ENCODE data around the gene C12orf60.

Gene C12orf60

GRCh38 chr12:14769969-14770495 is 33.4 kb upstream of the C12orf60 start:
- Histone ChIP-seq H3K27me3 (ENCODE audit: control insufficient read depth in 2 of 2, insufficient read depth in 2 of 2, low read length in 2 of 2) (no peaks in the 10 kb centered on the region), H3K4me1 (ENCODE audit: control insufficient read depth in 2 of 2, insufficient read depth in 2 of 2, low read length in 2 of 2) (peaks cover 7 to 9% of the 10 kb centered on the region in 2 donors), H3K9me3 (ENCODE audit: control insufficient read depth in 2 of 2, low read length in 2 of 2) (no peaks in the 10 kb centered on the region), H3K36me3 (ENCODE audit: control insufficient read depth in 2 of 2, insufficient read depth in 2 of 2, low read length in 2 of 2) (no peaks in the 10 kb centered on the region), H3K9ac (ENCODE audit: low read depth in 1 of 2, low read length in 2 of 2) (peak overlapping the region; percentile 98 to 100), H3K4me3 (ENCODE audit: low read length in 2 of 2) (peak overlapping the region; percentile 98 to 99), H3K27ac (ENCODE audit: low read depth in 2 of 2, low read length in 2 of 2) (peak overlapping the region; percentile 97 to 99)

DNA sequence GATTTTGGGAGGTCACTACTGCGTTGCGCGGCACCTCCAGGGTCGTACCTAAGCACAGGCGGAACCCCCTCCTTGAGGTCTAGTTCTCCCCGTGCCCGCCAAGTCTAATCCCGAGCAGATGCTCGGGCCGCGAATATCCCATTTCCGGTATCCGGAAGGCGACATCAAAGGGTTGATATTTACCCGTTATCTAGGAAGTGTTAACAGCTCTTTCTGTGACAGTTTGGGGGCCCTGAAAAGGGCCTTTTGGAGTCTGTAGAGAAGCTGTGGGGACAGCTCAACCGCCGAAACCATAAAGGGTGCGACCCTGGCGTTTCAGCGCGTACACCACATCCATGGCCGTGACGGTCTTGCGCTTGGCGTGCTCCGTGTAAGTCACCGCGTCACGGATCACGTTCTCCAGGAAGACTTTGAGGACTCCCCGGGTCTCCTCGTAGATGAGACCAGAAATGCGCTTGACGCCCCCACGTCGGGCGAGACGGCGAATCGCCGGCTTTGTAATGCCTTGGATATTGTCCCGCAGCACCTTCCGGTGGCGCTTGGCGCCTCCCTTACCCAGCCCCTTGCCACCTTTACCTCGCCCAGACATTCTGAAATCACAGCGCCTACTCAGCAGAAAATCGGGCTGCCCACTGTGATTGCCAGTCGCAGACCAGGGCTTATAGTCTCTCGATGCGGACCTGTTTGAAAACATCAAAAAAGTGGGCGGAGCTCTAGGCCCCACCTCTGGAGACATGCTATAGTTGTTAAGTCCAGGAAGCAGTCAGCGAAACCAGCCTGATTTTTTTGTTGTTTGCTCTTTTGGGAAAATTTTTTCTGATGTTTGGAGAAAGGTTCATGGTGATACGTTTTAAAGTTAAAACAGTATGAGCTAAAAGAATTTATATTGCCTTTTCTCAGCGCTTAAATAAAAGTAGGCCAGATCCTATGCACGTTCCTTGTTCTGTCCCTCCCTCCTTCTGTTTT is 32.7 kb upstream of the C12orf60 start:
- Histone ChIP-seq H3K9ac (ENCODE audit: low read depth in 1 of 2, low read length in 2 of 2) (peak overlapping the region; percentile 98 to 100), H3K27ac (ENCODE audit: low read depth in 2 of 2, low read length in 2 of 2) (peak overlapping the region; percentile 97 to 99), H3K36me3 (ENCODE audit: control insufficient read depth in 2 of 2, insufficient read depth in 2 of 2, low read length in 2 of 2) (no peaks in the 10 kb centered on the region), H3K27me3 (ENCODE audit: control insufficient read depth in 2 of 2, insufficient read depth in 2 of 2, low read length in 2 of 2) (no peaks in the 10 kb centered on the region), H3K4me1 (ENCODE audit: control insufficient read depth in 2 of 2, insufficient read depth in 2 of 2, low read length in 2 of 2) (peaks cover 9 to 13% of the 10 kb centered on the region in 2 donors), H3K4me3 (ENCODE audit: low read length in 2 of 2) (peak overlapping the region; percentile 98 to 99), H3K9me3 (ENCODE audit: control insufficient read depth in 2 of 2, low read length in 2 of 2) (no peaks in the 10 kb centered on the region)

DNA sequence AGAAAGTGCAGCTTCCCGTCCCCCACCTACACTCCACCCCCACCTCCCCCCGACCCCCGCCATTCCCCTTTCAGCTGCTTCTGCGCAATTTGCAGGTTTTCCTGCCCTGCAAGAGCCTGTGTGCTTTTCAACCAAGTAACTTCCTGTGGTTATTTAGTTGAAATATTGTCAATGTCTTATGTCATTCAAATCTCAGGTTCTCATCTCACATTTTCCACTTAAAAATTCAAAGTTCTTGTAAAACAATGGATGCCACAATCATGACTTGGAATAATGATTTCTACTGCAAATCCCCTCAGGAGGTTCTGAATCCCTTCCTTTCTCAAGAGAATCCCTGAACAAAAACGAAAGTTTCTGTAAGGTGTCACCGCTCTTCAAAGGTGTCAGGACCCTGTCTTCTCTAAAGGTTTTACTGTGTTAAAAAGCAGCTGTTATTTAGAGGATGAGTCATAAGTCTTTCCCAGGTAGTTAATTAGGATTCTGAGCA is 31.8 kb upstream of the C12orf60 start:
- Histone ChIP-seq H3K27ac (ENCODE audit: low read depth in 2 of 2, low read length in 2 of 2) (peak overlapping the region; percentile 97 to 99), H3K9ac (ENCODE audit: low read depth in 1 of 2, low read length in 2 of 2) (peak overlapping the region in 1 of 2 donors; percentile 11), H3K4me1 (ENCODE audit: control insufficient read depth in 2 of 2, insufficient read depth in 2 of 2, low read length in 2 of 2) (peaks cover 16 to 21% of the 10 kb centered on the region in 2 donors), H3K36me3 (ENCODE audit: control insufficient read depth in 2 of 2, insufficient read depth in 2 of 2, low read length in 2 of 2) (no peaks in the 10 kb centered on the region), H3K4me3 (ENCODE audit: low read length in 2 of 2) (peak overlapping the region in 1 of 2 donors; percentile 99), H3K9me3 (ENCODE audit: control insufficient read depth in 2 of 2, low read length in 2 of 2) (no peaks in the 10 kb centered on the region), H3K27me3 (ENCODE audit: control insufficient read depth in 2 of 2, insufficient read depth in 2 of 2, low read length in 2 of 2) (no peaks in the 10 kb centered on the region)

- Histone ChIP-seq H3K27me3 (ENCODE audit: control insufficient read depth in 2 of 2, insufficient read depth in 2 of 2, low read length in 2 of 2) (no peaks in the 10 kb centered on the region), H3K4me3 (ENCODE audit: low read length in 2 of 2) (no peak overlapping the region), H3K36me3 (ENCODE audit: control insufficient read depth in 2 of 2, insufficient read depth in 2 of 2, low read length in 2 of 2) (no peaks in the 10 kb centered on the region), H3K4me1 (ENCODE audit: control insufficient read depth in 2 of 2, insufficient read depth in 2 of 2, low read length in 2 of 2) (peaks cover 22 to 31% of the 10 kb centered on the region in 2 donors), H3K9ac (ENCODE audit: low read depth in 1 of 2, low read length in 2 of 2) (no peak overlapping the region), H3K27ac (ENCODE audit: low read depth in 2 of 2, low read length in 2 of 2) (no peak overlapping the region), H3K9me3 (ENCODE audit: control insufficient read depth in 2 of 2, low read length in 2 of 2) (no peaks in the 10 kb centered on the region)
Observed at GRCh38 chr12:14772946-14773345, 30.5 kb upstream of the C12orf60 start.

DNA sequence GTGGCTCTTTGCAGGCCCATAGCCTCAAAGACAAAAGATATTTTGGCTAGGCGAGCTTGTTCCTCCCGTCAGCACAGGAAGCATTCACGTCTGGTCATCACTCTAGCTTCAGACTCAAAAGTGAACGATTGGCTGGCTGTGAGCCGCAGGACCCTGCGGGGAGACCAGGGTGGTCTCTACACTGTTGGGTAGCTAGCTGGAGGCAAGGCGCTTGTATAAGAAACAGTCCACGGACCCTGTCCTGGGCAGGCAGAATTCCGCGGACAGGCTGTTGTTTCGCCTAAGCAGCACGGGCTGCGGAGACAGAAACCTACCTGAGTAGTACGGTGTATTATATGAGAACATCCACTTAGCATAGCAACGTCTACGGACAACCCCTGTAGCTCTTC is 29.8 kb upstream of the C12orf60 start:
- Histone ChIP-seq H3K9ac (ENCODE audit: low read depth in 1 of 2, low read length in 2 of 2) (peak overlapping the region; percentile 65 to 98), H3K27me3 (ENCODE audit: control insufficient read depth in 2 of 2, insufficient read depth in 2 of 2, low read length in 2 of 2) (no peaks in the 10 kb centered on the region), H3K4me1 (ENCODE audit: control insufficient read depth in 2 of 2, insufficient read depth in 2 of 2, low read length in 2 of 2) (peaks cover 22 to 31% of the 10 kb centered on the region in 2 donors), H3K27ac (ENCODE audit: low read depth in 2 of 2, low read length in 2 of 2) (peak overlapping the region; percentile 98 to 99), H3K4me3 (ENCODE audit: low read length in 2 of 2) (peak overlapping the region; percentile 83 to 95), H3K36me3 (ENCODE audit: control insufficient read depth in 2 of 2, insufficient read depth in 2 of 2, low read length in 2 of 2) (no peaks in the 10 kb centered on the region), H3K9me3 (ENCODE audit: control insufficient read depth in 2 of 2, low read length in 2 of 2) (no peaks in the 10 kb centered on the region)

DNA sequence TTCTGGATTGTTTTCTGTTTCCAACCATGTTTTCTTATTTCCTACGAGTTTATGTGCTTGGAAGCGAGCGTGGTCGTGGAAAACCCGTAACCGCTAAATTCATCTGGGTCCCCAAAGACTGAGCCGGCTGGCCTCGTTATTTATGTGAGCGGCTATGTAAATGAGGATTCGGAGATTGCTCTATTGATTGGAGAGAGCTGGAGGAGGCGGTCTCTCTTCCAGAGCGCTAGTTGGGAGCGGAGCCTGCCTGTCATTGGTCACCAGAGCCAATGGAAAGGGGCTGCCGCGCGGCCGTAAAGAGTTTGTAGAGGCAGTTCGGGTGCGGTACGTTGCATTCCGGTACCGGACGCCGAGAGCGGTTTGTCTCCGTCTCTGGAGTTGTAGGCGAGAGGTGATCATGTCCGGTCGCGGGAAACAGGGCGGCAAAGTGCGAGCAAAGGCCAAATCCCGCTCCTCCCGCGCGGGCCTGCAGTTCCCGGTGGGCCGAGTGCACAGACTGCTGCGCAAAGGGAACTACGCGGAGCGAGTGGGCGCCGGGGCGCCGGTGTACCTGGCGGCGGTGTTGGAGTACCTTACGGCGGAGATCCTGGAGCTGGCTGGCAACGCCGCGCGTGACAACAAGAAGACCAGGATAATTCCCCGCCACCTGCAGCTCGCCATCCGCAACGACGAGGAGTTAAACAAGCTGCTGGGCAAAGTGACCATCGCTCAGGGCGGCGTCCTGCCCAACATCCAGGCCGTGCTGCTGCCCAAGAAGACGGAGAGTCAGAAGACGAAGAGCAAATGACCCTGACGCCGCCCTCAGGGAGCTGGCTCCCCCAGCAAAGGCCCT is 29.2 kb upstream of the C12orf60 start:
- Histone ChIP-seq H3K27ac (ENCODE audit: low read depth in 2 of 2, low read length in 2 of 2) (peak overlapping the region; percentile 98 to 99), H3K27me3 (ENCODE audit: control insufficient read depth in 2 of 2, insufficient read depth in 2 of 2, low read length in 2 of 2) (no peaks in the 10 kb centered on the region), H3K4me3 (ENCODE audit: low read length in 2 of 2) (peak overlapping the region; percentile 83 to 95), H3K36me3 (ENCODE audit: control insufficient read depth in 2 of 2, insufficient read depth in 2 of 2, low read length in 2 of 2) (no peaks in the 10 kb centered on the region), H3K9ac (ENCODE audit: low read depth in 1 of 2, low read length in 2 of 2) (peak overlapping the region; percentile 96 to 98), H3K9me3 (ENCODE audit: control insufficient read depth in 2 of 2, low read length in 2 of 2) (no peaks in the 10 kb centered on the region), H3K4me1 (ENCODE audit: control insufficient read depth in 2 of 2, insufficient read depth in 2 of 2, low read length in 2 of 2) (peaks cover 22 to 31% of the 10 kb centered on the region in 2 donors)

GRCh38 chr12:14774906-14775635 is 28.4 kb upstream of the C12orf60 start:
- Histone ChIP-seq H3K4me1 (ENCODE audit: control insufficient read depth in 2 of 2, insufficient read depth in 2 of 2, low read length in 2 of 2) (peaks cover 22 to 28% of the 10 kb centered on the region in 2 donors), H3K9ac (ENCODE audit: low read depth in 1 of 2, low read length in 2 of 2) (peak overlapping the region; percentile 96 to 98), H3K27me3 (ENCODE audit: control insufficient read depth in 2 of 2, insufficient read depth in 2 of 2, low read length in 2 of 2) (no peaks in the 10 kb centered on the region), H3K36me3 (ENCODE audit: control insufficient read depth in 2 of 2, insufficient read depth in 2 of 2, low read length in 2 of 2) (no peaks in the 10 kb centered on the region), H3K4me3 (ENCODE audit: low read length in 2 of 2) (peak overlapping the region; percentile 83 to 95), H3K27ac (ENCODE audit: low read depth in 2 of 2, low read length in 2 of 2) (peak overlapping the region; percentile 98 to 99), H3K9me3 (ENCODE audit: control insufficient read depth in 2 of 2, low read length in 2 of 2) (no peaks in the 10 kb centered on the region)

DNA sequence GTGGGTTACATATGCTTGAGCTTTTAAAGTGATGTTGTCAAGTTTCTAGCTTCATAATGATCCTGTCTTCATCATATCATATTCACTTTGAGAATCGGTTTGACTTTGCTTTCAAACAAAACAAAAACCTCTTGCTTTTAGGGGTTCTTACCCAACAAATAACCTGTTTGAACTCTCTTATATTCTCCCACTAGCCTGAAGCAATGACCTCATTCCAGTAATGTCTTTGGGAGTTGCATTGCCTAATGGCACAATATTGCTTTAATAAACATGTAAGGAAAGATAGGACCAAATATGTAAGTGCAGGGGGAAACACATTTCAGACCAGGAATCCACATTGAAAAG is 27.9 kb upstream of the C12orf60 start:
- Histone ChIP-seq H3K4me1 (ENCODE audit: control insufficient read depth in 2 of 2, insufficient read depth in 2 of 2, low read length in 2 of 2) (peaks cover 22 to 28% of the 10 kb centered on the region in 2 donors), H3K4me3 (ENCODE audit: low read length in 2 of 2) (peak overlapping the region; percentile 83 to 95)

GRCh38 chr12:14776236-14776961 is 27.1 kb upstream of the C12orf60 start:
- no peaks in the 10 kb centered on the region for H3K9me3 ChIP-seq (ENCODE audit: control insufficient read depth in 2 of 2, low read length in 2 of 2)
- no peaks in the 10 kb centered on the region for H3K27me3 ChIP-seq (ENCODE audit: control insufficient read depth in 2 of 2, insufficient read depth in 2 of 2, low read length in 2 of 2)
- peaks cover 24 to 28% of the 10 kb centered on the region in 2 donors for H3K4me1 ChIP-seq (ENCODE audit: control insufficient read depth in 2 of 2, insufficient read depth in 2 of 2, low read length in 2 of 2)
- no peaks in the 10 kb centered on the region for H3K36me3 ChIP-seq (ENCODE audit: control insufficient read depth in 2 of 2, insufficient read depth in 2 of 2, low read length in 2 of 2)
- H3K9ac ChIP-seq (ENCODE audit: low read depth in 1 of 2, low read length in 2 of 2), result peak overlapping the region; percentile 24 to 98
- H3K27ac ChIP-seq (ENCODE audit: low read depth in 2 of 2, low read length in 2 of 2), result peak overlapping the region; percentile 98 to 99
- H3K4me3 ChIP-seq (ENCODE audit: low read length in 2 of 2), result peak overlapping the region; percentile 1 to 83

More for the DNA sequence above, 27.9 kb upstream of the C12orf60 start:
- peak overlapping the region; percentile 98 to 99 for H3K27ac ChIP-seq (ENCODE audit: low read depth in 2 of 2, low read length in 2 of 2)
- no peaks in the 10 kb centered on the region for H3K27me3 ChIP-seq (ENCODE audit: control insufficient read depth in 2 of 2, insufficient read depth in 2 of 2, low read length in 2 of 2)
- peak overlapping the region; percentile 96 to 98 for H3K9ac ChIP-seq (ENCODE audit: low read depth in 1 of 2, low read length in 2 of 2)
- no peaks in the 10 kb centered on the region for H3K36me3 ChIP-seq (ENCODE audit: control insufficient read depth in 2 of 2, insufficient read depth in 2 of 2, low read length in 2 of 2)
- H3K9me3 ChIP-seq (ENCODE audit: control insufficient read depth in 2 of 2, low read length in 2 of 2), result no peaks in the 10 kb centered on the region
